LoVo (cell line): ENCODE data around the gene MTARC2.
A peak's percentile ranks its signal among the peaks of the same experiment; 100 is the strongest.

ENCODE experiments used
- DNase-seq: peaks from one replicate; pipeline ENCODE4 v3.0.0-alpha.2; 2016; ENCODE audit warnings: low spot score

Gene MTARC2

GRCh38 chr1:220769205-220769604 is 21.1 kb downstream of the MTARC2 start:
- no peak for DNase-seq

GRCh38 chr1:220770245-220770913 is 22.3 kb downstream of the MTARC2 start:
- no peak for DNase-seq

DNA sequence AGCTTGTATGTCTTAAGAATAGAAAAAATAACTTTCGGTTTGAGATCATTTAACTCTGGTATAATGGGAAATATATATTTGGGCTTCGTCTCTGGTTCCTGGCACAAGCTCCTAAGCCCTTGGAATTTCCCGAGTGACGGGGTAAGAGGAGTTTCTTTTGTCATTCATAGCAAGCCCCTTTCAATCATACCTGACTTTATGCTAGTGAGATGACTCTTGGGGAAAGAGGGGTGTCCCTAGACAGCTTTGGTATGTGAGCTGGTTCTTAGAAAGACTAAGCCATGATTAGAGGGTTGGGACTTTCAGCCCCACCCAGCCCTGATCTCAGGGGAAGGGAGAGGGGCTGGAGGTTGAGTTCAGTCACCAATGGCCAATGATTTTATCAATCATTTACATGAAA is 24.7 kb downstream of the MTARC2 start:
- DNase-seq, result no peak

GRCh38 chr1:220775240-220775853 is 27.2 kb downstream of the MTARC2 start:
- DNase-seq, result peak; percentile 30

DNA sequence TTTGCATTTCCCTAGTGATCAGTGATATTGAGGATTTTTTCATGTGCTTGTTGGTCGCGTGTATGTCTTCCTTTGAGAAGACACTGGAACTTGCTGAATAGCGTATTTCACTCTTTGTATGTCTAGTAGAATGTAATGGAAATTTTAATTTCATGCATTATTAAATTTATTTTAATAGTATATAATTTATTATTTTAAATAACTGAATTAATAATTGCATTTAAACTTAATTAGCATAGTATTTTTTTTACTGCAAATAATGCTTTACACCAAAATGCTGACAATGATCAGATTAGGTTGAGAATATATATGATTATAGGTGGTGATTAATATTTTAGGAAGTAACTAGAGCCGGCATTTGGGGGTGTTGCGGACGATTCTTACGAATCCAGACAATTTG is 28.1 kb downstream of the MTARC2 start:
- DNase-seq, result no peak

DNA sequence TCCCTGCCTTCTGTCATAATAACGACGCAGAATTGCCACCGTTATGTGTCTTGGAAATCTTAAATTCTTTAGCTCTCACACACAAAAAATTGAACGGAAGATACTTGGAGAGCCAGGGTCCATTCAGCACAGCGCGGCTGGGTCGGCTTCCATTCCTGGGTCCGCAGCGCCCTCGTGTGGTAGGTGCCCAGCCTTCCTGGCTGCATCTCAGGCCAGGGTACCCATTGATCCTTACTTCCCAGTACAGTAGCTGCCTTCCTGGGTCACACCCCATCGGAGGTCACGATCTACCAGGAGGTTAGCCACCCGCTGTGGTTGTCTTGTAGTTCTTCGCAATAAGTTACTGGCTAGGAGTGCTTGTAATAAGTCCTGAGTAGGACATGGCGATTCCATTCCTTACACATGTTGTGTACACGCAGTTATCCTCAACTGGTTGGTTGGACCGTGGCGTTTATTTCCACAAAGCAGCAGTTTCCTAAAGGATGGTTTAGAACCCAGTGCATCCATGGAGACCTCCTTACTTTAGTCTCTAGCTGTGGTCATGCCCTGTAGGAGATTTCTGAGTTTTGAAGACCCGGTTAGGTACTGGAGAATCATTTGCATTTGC is 28.7 kb downstream of the MTARC2 start:
- peak; percentile 61 for DNase-seq

DNA sequence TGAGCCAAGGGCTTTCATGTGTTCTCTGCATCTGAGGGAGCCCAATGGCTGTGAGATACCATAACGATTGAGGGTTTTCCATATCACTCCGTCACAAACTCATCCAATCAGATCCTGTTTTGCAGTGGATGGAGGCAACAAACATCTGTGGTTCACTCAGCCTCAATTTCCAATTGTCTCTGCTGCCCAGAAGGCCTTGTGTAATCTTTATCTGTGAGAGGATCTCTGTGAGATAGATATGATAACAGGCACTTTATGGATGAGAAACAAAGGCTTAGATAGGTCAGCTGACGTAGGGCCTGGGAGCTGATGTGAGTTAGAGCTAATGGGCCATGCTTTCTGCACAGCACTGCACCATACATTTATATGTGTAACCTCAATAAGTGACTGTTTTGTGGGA is 35.3 kb downstream of the MTARC2 start:
- DNase-seq, result no peak

DNA sequence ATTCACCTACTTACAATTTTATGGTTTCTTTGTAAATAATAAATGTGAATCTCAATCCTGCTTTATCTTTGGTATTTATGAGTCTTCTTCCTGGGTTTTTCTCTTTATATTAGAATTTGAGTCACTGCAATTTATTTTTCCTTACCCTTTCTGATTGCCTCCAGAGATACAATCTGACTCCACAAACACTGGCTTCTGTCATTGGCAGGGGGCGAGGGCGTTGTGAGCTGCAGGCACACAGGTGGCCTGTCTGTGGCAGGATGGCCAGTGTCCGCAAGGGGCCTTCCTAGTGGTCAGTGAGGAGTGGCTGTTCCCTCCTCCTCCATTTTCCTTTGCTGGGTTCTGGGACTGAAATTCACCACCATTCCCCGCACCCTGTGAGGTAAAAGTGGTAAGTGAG is 36.6 kb downstream of the MTARC2 start:
- no peak for DNase-seq

DNA sequence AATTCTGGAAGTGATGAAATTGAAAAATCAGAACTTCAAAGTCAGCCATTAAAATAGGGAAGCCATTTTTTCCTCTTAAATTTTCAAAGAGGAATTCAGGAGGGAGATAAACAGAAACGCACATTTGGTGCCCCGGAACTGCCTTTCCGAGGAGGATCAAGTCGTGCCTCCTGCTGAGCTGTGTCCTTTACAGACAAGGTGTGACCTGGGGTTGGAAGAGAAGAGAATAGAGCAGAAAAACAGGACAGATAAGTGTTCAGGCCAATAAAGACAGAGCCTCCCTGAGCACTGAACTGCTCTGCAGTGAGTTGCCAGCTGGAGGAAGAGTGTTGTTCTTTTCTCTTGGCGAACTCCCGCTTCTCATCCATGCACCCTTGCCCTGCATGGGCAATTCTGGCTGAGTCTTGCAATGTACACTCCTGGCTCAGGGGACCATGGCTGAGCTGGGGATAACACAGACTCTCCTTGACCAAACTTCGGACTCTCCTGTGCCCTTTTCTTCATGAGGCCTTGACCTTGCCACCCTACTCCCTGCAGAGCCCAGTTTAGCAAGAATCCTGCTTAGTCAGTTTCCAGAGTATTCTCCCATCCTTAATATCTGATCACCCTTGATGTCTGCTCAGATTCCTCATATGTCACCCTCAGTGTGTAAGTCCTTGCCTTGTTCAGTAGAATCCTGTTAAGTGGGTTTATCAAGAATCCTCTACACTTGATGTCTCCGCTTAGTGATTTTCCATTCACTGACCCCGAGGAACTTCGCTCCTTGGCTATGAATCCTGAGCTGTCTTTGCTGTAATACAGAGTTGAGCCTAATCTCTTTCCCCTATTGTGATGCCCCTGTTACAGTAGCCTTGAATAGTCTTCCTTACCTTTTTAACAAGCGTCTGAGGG is 37.3 kb downstream of the MTARC2 start:
- DNase-seq, result no peak

DNA sequence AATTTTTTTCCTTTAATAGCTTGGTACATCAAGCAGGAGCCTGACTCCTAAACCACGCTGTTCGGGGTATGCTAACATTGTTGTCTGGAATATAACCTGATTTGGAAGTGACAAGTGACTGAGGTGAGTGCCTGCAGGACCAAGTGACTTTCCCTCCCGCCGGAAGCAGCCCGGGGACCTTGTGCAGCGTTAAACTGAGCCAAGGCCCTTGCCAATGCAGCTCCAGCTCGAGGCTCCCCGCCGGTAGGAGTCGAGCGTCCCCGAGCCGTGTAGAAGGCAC is 37.9 kb downstream of the MTARC2 start:
- no peak for DNase-seq

DNA sequence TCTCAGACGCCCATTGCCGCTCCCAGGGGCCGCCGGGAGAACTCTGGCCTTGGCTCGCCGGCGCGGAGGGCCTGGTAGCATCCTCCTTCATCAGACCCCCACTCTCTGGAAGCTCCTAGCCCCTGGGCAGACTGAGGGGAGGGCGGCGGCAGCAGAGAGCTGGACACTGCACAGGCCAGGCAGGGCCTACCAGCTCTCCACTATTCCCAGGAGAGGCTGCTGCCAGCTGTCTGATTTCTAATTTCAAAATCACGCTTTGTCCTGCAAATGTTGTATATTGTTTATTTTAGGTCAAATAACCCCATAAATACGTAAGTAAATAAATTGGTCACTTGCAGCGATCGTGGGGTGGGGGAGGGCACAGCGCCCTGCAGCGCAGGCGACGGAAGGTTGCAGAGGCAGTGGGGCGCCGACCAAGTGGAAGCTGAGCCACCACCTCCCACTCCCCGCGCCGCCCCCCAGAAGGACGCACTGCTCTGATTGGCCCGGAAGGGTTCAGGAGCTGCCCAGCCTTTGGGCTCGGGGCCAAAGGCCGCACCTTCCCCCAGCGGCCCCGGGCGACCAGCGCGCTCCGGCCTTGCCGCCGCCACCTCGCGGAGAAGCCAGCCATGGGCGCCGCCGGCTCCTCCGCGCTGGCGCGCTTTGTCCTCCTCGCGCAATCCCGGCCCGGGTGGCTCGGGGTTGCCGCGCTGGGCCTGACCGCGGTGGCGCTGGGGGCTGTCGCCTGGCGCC is 38.4 kb downstream of the MTARC2 start, which contains the start of gene MTARC1:
MTARC1 (plus strand) TSS at position 577 of the 732 bp plus-strand sequence; CDS start at position 609, 32 bp downstream.
- DNase-seq, result peak; percentile 71

- DNase-seq, result peak; percentile 70
These were observed 39.0 kb downstream of the MTARC2 start for GRCh38 chr1:220787069-220787619.

DNA sequence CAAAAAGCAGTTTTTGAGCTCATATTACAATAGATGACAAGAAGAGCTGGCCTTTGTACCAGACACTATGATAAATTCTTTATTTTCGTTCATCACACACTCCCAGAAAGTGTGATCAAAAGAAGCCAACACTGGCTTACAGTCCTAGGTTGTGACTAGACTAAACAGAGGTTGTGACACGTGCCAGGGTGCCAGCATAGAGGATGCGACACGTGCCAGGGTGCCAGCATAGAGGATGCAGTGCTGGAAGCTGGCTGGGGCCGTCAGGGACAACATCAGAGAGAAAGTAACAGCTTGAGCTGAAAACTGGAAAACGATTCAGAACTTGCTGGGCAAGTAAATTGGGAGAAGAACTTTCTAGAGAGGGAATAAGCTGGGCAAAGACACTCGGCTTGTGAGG is 40.8 kb downstream of the MTARC2 start:
- no peak for DNase-seq

DNA sequence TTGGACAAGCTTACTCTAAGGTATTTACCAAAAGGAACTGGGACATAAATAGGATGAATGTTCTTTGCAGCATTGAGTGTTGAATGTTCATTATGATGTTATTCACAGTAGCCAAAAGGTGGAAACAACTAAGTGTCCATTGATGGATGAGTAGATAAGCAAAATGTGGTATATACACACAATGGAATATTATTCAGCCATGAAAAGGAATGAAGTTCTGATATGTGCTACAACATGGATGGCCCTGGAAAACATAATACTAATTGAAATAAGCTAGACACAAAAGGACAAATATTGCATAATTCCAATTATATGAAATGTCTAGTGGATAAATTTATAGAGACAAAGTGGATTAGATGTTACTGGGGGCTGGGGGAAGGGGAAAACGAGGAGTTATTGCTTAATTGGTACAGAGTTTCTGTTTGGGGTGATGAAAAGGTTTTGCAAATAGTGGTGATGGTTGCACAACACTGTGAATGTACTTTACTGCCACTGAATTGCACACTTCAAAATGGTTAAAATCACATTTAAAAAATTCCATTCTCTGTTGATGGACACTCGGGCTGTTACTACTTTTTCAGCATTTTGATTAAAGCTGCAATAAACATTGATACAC is 41.5 kb downstream of the MTARC2 start:
- no peak for DNase-seq

GRCh38 chr1:220791285-220791684 is 43.2 kb downstream of the MTARC2 start:
- DNase-seq, result no peak

GRCh38 chr1:220791956-220792355 is 43.8 kb downstream of the MTARC2 start:
- DNase-seq, result no peak

DNA sequence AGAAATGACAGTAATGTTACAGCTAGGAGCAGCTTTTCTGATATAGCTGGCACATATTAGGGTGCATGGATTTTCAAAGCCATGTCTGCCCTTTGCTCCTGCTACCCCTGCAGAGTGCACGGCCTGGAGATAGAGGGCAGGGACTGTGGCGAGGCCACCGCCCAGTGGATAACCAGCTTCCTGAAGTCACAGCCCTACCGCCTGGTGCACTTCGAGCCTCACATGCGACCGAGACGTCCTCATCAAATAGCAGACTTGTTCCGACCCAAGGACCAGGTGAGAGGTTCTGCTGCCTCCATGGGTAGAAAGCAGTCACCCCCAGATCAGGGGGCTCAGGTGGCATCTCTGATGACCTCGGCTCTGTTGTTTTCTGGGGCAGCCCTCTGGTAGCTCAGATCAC is 48.4 kb downstream of the MTARC2 start:
- DNase-seq, result no peak

DNA sequence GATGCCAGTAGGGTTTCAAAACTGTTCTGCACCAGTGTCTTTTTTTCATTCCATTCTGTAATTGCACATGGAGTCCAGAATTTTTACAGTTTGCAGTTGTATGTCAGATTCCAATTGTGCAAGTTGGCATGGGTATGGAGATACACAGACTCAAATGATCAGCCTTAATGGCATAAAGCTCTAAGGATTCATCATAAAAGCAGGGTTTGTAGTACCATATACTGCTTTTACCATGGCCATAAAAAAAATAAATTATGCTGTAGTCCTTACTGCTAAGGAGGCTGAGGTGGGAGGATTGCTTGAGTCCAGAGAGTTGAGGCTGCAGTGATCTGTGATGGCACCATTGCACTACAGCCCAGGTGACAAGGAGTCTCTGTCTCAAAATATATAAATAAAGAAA is 48.9 kb downstream of the MTARC2 start:
- no peak for DNase-seq

GRCh38 chr1:220797553-220797952 is 49.4 kb downstream of the MTARC2 start:
- DNase-seq, result no peak

GRCh38 chr1:220798338-220798737 is 50.2 kb downstream of the MTARC2 start:
- DNase-seq, result no peak

DNA sequence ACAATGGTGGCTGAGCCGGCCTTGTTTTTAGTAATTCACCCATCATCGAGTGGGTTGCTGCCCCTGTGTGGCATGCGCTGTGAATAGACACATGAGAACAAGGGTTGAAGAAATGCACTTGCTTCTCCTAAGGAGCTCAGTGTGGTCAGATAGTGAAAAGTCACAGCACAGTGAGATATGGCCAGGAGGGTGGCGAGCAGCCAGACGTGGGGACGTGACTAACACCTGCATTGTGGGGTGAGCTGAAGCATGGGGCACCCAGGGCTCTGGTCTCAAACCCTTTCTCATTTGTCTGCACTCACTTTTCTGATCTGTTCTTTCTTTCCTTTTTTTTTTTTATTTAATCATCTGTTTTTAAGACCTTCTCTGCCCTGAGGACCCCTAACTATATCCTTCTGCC is 52.1 kb downstream of the MTARC2 start:
- no peak for DNase-seq
